ENCODE measurements around the gene XRN1. TPM values are rescaled to one million over a fixed set of nuclear protein-coding genes. Genes with fewer than 3 reads are reported as not detected.
"Not testable (repeated sequence)": the region's sequence is repeated elsewhere in the genome, so short reads cannot be mapped to it uniquely, and the experiment has no call there.

XRN1 gene
- total RNA-seq, 1 donor from 2014 or later = 20.3 TPM

DNA sequence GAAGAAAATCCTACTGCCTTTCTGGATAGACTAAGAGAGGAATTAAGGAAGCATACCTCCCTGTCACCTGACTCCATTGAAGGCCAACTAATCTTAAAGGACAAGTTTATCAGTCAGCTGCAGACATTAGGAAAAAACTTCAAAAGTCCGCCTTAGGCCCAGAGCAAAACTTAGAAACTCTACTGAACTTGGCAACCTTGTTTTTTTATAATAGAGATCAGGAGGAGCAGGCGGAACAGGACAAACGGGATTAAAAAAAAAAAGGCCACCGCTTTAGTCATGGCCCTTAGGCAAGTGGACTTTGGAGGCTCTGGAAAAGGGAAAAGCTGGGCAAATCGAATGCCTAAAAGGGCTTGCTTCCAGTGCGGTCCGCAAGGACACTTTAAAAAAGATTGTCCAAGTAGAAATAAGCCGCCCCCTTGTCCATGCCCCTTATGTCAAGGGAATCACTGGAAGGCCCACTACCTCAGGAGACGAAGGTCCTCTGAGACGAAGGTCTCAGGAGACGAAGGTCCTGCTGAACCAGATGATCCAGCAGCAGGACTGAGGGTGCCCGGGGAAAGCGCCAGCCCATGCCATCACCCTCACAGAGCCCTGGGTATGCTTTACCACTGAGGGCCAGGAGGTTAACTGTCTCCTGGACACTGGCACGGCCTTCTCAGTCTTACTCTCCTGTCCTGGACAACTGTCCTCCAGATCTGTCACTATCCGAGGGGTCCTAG, 8.2 kb downstream of the XRN1 start:
- intact Hi-C loops (cut with micrococcal nuclease); DNase-seq; ATAC-seq: not testable (repeated sequence)

DNA sequence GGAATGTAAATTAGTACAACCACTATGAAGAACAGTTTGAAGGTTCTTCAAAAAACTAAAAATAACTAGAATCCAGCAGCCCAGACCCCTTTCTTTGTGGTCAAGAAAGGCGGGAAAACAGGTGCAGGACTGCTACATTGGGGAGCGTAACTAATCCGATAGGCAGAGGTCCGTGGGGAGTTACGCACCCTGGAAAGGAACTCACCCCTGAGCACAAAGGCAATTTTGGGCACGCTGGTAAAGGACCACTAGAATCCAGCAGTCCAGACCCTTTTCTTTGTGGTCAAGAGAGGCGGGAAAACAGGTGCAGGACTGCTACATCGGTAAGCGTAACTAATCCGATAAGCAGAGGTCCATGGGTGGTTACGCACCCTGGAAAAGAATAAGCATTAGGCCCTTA, 9.7 kb downstream of the XRN1 start:
- intact Hi-C loops (cut with micrococcal nuclease); DNase-seq; ATAC-seq: not testable (repeated sequence)

DNA sequence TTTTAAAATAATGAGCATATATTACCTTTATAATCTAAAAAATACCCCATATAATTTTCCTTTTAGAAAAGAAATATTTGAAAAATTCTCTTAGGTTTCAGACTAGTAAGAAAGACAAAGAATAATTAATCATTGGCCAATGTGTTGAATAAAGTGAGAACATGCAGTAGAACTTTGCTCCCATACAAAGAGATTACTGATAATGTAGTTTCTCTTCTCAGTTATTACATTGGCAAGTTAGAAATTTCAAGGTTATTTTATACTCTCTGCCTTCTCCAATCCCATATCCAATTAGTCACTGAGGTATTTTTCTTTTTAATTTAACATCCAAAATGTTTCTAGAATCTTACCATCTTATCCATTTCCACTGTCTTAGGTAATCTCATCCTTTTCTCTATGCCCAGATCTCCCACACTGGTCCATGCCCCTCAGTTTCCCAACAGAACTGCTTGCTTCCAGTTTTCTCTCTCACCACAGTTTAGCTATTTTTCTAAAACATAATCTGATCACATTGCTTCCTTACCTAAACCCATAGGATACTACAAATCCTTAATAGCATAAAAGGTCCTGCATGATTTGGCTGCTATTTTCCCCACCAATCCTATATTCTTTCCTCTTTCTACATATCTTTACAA, 10.8 kb downstream of the XRN1 start:
- DNase-seq = no peak
- ATAC-seq = no peak
- intact Hi-C loops (cut with micrococcal nuclease) = no loop called here

DNA sequence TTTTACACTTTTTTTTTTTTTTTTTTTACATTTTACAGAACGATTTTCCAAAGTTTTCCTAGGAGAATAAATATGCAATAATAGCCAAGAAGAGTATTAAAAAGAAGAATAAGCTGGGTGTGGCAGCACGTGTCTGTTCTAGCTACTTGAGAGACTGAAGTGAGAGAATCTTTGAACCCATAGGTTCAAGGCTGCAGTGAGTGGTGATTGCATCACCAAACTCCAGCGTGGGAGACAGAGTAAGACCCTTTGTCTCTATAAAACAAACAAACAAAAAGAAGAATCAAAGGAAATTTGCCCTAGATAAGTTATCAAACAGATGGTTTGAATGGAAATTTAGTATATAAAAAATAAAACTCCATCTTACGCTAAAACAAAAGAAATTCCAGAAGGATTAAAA, 13.3 kb downstream of the XRN1 start:
- DNase-seq (no peak), ATAC-seq (no peak)
- intact Hi-C loops (cut with micrococcal nuclease) = no loop called here

DNA sequence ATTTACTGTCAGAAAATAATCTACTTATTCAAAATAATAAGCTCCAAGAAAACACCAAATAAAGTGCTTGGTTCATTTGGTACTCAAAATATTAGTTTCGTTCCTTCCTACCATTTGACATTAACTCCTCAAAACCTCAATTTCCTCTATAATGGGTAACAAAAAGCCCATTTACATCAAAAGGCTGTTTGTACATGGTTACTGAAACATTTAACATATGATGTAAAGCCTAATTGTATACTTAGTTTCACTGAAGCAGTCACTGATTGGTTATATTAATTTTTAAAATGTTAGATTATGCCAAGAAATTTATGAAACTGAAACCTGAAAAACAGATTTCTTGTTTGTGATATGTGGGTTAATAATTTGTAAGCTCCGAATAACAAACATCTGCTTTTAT, 14.7 kb downstream of the XRN1 start:
- intact Hi-C loops (cut with micrococcal nuclease) = no loop called here
- DNase-seq (no peak), ATAC-seq (no peak)

DNA sequence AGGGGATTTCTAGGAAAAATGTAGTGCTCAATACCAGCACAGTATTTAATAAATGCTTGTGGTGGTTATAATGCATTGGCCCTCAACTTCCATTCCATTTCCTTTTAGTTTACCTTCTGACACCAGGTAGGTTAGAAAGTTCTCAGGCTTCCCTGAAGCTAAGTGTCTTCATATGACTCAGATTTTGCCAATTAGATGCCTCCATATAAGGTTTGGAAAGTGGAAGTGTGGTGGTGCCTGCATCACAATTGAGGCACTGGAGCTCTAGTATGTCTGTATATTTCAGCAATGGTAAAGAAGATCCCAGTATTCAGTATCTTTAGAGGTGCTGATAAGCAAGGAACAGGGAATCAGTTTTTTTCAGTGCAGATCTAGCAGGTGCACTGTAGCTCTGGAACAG, 18.3 kb downstream of the XRN1 start:
- DNase-seq (no peak), ATAC-seq (no peak)
- intact Hi-C loops (cut with micrococcal nuclease) = no loop called here

DNA sequence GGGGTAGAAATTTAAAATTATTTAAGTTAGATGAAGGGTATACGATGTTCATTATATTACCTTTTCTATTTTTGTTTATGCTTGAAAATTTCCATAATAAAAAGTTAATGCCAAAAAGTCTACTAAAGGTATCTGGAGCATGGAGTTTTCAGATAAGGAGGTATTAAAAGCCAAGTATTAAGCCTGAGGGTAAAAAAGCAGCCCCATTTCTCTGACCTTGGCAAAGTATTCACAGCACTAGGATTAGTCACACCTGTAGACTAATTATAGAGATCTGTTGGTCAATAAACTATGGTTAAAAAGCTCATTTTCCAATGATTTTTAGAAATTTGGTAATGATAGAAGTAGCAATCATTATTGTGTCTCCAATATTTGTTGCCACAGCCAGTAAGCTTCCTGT, 23.1 kb downstream of the XRN1 start:
- ATAC-seq (no peak), DNase-seq (no peak)
- intact Hi-C loops (cut with micrococcal nuclease) = no loop called here

DNA sequence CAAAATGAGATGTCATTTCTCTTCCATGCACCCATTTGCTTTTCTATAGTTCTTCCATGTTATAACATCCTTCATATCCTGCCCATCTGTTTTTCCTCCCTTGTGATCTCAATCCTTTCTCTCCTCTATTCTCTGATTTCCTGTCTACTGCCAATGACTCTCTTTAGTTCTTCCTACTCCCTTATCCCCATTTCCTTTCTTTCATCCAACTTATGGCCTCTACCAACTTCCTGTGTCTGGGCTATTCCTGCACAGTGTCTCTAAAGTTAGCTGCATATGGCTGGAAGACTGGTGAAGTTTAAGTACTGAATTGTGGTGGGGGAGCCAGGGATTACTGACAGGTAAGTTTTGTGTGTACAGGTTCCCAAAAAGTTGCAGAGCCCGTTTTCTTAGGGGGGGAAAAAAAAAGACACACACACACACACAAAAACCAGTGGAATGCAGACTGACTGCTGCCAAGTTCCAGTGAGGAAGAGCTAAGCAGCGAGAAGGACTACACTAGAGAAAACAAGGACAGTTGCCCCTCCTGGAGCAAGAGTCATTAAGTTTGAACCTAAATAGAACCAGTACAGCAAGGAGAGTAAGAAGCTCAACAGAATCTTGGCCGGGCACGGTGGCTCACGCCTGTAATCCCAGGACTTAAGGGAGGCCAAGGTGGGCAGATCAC, 28.8 kb downstream of the XRN1 start:
- DNase-seq = no peak
- intact Hi-C loops (cut with micrococcal nuclease) = no loop called here
- no peak for ATAC-seq

DNA sequence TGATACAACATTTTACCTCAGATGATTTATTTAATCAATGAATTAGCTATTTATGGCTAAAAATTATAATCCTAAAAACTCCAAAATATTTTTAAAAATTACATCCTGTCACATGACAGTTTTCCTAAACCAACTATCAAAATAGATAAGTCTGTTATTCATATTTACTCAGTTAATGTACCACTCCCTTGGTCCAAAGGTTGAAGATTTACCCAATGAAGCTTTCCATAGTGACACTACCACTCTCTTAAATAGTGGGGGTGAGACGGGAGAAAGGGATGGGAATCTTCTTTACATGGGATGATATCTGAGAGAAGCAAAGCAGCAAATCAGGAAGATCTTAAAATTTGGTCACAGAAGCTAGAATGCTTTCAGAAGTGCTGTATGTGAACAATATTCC, 30.5 kb downstream of the XRN1 start:
- intact Hi-C loops (cut with micrococcal nuclease) = no loop called here
- ATAC-seq (no peak), DNase-seq (no peak)

DNA sequence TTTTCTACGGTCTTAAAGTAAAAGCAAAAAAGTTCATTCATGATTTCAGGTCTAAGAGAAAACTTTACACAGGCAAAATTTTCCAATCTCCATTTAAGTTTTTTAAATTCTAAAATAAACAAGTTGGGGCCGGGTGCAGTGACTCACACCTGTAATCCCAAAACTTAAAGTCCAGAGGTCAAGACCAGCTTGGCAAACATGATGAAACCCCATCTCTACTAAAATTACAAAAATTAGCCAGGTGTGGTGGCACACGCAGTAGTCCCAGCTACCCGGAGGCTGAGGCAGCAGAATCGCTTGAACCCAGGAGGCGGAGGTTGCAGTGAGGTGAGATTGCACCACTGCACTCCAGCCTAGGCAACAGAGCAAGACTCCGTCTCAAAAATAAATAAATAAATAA, 47.3 kb downstream of the XRN1 start:
- ATAC-seq; intact Hi-C loops (cut with micrococcal nuclease); DNase-seq: not testable (repeated sequence)

DNA sequence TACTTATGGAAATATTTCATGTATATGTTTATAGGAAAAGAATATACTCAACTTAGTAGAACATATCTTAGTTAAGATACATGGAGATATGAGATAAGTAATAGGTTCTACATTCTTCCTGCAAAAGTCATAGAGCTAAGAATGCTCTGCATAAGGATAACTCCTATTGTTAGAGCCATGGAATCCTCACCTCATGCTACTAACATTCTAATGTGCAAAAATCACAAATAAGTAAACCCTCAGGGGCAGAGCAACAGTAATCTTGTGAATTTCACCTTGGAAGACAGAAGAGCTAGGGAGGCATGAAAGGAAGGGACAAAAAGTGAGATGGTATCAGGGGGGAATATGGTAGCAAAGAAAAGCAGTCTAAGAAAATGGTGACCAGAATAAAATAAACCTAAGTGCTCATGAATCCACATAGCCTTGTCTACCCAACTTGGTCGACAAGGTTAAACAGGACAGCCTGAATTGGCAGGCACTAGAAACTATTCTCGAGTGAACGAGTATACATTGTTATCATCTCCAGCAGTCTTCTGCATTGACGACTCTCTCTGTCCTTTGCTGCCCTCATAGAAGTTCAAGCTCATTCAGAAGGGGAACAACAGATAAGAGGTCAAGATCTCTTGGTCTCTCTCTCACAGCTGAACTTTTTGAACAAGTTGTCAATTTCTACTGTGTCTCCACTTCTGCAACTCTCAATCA, 52.8 kb downstream of the XRN1 start:
- DNase-seq (no peak), ATAC-seq (peak; percentile 80)
- intact Hi-C loops (cut with micrococcal nuclease) = no loop called here

DNA sequence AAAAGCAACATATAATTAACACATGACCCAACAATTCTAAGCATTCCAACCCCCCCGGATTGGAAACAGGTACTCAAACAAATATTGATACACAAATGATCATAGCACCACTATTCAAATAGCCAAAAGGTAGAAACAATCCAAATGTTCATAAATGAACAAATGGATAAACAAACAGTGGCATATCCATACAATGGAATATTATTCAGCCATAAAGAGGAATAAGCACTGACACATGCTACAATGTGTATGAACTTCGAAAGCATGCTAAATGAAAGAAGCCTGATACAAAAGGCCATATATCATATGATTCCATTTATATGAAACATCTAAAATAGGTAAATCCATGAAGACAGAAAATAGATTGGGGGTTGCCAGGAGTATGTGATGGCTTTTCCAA, 62.8 kb downstream of the XRN1 start:
- intact Hi-C loops (cut with micrococcal nuclease) = no loop called here
- ATAC-seq (no peak), DNase-seq (no peak)

DNA sequence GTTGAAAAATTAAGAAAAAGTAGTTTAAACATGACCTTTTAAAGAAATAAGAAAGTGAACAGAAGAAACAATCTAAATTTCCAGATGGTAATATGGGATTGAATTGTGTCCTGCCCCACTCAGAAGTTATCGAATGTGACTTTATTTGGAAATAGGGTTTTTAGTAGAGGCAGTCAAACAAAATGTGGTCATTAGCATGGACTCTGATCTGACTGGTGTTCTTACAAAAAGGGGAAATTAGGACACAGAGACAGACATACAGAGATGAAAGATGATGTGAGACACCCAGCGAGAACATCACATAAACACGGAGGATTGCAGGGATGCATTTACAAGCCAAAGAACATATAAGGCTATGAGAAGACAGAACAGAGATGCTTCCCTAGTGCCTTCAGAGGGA, 73.2 kb downstream of the XRN1 start:
- no peak for ATAC-seq
- intact Hi-C loops (cut with micrococcal nuclease) = no loop called here

DNA sequence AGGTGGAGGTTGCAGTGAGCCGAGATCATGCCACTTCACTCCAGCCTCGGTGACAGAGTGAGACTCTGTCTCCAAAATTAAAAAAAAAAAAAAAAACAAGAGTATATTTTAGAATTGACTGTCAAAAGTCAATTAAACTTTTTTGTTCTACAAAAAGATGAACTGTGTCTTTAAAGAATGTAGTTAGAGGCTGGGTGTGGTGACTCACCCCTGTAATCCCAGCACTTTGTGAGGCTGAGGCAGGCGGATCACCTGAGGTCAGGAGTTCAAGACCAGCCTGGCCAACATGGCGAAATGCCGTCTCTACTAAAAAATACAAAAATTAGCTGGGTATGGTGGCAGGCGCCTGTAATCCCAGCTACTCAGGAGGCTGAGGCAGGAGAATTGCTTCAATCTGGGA, 78.3 kb downstream of the XRN1 start:
- DNase-seq; intact Hi-C loops (cut with micrococcal nuclease); ATAC-seq: not testable (repeated sequence)

More for the DNA sequence above, 73.2 kb downstream of the XRN1 start:
- DNase-seq = no peak

DNA sequence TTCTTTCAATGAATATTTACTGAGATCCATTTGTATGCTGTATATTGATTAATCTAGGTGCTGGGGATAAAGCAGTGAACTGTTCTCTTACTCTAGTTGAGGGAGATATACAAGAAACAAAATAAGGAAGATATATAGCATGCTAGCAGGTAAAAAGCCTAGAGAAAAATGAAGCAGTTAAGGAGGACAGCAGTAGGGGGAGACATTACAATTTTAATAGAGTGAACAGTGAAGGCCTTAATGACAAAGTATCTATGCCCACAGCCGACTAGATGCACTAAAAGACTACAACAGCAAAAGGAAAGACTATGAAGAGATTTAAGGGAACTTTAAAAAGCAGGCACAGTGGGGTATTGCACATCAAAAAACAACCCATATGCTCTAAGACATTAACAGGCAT, 81.4 kb downstream of the XRN1 start:
- ATAC-seq (no peak), DNase-seq (no peak)
- intact Hi-C loops (cut with micrococcal nuclease) = no loop called here

DNA sequence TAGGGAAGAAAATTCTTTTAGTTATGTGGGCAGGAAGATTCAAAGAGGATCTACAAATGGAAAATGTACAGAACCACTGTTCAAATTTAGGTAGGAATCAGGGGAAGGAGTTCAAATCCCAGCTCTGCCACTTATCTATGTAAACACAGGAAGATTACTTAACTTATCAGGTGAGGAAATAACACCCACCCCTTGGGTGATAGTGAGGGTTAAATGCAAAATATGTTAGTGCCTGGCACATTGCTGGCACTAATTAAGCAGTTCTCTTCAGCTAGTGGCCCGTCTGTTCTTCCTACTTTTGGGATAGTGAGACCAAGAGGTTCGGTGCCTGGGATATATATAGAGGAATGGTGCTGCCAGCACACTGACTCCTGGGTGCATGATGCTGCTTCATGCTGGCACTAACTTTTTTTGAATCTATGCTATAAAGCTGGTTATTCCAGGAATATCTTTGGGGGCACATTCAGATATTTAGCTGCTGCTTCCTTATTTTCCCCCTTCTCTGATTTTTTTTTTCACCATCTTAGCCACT, 83.8 kb downstream of the XRN1 start:
- ATAC-seq (no peak), DNase-seq (no peak)
- intact Hi-C loops (cut with micrococcal nuclease) = no loop called here

DNA sequence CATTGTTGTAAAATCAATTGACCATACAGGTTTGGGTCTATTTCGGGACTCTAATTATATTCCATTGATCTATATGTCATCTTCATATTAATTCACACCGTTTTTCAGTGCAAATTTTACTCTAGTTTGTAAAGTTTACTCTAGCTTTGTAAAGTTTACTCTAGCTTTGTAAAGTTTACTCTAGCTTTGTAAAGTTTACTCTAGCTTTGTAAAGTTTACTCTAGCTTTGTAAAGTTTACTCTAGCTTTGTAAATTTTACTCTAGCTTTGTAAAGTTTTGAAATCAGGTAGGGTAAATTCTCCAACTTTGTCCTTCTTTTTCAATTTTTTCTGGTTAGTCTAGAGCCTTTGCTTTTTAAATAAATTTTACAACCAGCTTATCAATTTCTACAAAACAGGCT, 84.4 kb downstream of the XRN1 start:
- DNase-seq; ATAC-seq; intact Hi-C loops (cut with micrococcal nuclease): not testable (repeated sequence)

DNA sequence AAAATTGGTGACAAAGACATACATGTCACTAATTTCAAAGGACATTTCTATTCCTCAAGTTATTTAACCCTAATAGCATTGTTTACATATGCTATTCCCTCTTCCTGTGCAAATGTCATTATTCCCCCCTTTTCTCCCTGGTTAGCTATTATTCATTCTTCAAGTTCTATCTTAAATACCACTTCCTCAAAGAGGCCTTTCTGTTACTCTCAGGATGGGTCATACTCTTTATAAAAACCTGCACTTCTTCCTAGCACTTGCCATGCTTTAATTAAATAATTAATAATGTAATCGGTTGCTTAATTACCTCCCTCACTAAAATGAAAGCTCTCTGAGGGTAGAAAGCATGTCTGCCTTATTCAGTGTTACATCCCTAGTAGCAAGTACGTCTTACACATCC, 88.5 kb downstream of the XRN1 start:
- no peak for ATAC-seq
- intact Hi-C loops (cut with micrococcal nuclease) = no loop called here

DNA sequence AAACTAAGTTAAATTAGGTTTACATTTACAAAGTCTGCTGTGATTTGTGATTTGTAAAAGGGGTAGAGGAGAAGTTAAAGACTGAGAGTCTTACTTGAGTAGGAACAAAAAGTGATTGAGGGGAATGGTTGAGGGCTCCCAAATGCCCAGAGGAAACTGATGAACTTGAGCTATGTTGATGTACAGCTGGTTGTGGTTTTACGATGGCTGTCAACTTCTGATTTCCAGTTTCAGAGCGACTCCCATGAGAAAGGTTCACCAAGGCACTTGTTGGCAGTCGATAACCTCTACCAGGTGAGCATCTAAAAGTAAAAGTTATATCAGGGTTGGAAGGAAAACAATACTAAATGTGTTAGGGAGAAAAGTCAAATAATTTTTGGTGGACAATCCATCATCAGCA, 91.0 kb downstream of the XRN1 start:
- no peak for ATAC-seq
- no peak for DNase-seq
- intact Hi-C loops (cut with micrococcal nuclease) = no loop called here

More for the DNA sequence above, 88.5 kb downstream of the XRN1 start:
- no peak for DNase-seq

DNA sequence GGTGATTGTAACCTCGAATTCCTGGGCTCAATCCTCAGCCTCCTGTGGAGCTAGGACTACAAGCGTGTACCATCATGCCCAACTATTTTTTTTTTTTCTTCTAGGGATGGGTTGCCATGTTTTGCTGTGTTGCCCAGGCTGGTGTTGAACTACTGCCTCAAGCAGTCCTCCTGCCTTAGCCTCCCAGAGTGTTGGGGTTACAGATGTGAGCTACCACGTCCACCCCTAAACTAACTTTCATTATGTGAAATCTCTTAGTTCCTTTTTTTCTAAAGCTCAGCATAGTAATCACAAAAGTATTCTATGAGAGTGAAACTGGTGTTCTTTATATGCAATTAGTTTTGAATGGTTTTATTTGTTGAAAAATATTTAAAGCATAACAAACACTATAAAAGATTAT, 92.1 kb downstream of the XRN1 start:
- intact Hi-C loops (cut with micrococcal nuclease) = no loop called here
- no peak for ATAC-seq
- DNase-seq = no peak
